Keratinocyte (primary cell): Measurements from ENCODE around the gene C1QTNF7.

Experiments used
- EZH2 ChIP-seq: IDR thresholded peaks from one replicate; pipeline ENCODE4 v1.6.1; 2012; ENCODE audit warnings: inconsistent platforms, mild to moderate bottlenecking, low read length, moderate library complexity
- TF ChIP-seq, protein P1 (sequence below), 3 experiments: IDR thresholded peaks in 1 of 3; conservative IDR thresholded peaks in 1 of 3; optimal IDR thresholded peaks in 1 of 3; 2 replicates in 2 of 3; 3 replicates in 1 of 3; pipeline versions ENCODE3 to v1.5.1; 2011; ENCODE audit warnings: low read length in 3 of 3, mild to moderate bottlenecking in 3 of 3, moderate library complexity in 2 of 3, control low read depth in 1 of 3, inconsistent platforms in 1 of 3; ENCODE audit not compliant: insufficient read depth in 2 of 3; ENCODE audit errors: extremely low read depth in 1 of 3

DNA sequence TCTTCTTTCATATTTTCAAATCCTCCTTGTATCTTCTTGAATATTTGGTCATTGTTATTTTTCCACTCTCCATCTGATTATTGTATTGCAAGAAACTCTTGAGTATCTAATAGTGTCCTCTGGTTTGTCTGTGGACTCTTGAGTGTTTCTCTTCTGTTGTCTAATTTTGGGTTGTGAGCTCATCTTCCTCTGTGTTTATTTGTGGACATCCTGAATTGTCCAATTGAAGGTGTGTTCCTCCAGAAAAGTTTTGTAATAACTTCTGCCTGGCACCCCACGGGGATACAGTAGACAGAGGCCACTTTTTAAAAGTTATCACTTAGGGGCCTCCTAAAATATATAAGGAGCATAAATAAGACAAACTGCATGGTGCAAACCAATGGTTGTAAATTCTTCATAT is 38.8 kb downstream of the C1QTNF7 start:
- TF ChIP-seq, protein P1, sequence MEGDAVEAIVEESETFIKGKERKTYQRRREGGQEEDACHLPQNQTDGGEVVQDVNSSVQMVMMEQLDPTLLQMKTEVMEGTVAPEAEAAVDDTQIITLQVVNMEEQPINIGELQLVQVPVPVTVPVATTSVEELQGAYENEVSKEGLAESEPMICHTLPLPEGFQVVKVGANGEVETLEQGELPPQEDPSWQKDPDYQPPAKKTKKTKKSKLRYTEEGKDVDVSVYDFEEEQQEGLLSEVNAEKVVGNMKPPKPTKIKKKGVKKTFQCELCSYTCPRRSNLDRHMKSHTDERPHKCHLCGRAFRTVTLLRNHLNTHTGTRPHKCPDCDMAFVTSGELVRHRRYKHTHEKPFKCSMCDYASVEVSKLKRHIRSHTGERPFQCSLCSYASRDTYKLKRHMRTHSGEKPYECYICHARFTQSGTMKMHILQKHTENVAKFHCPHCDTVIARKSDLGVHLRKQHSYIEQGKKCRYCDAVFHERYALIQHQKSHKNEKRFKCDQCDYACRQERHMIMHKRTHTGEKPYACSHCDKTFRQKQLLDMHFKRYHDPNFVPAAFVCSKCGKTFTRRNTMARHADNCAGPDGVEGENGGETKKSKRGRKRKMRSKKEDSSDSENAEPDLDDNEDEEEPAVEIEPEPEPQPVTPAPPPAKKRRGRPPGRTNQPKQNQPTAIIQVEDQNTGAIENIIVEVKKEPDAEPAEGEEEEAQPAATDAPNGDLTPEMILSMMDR (optimal IDR thresholded peaks at IDR 0.05 in 1 of 3, IDR thresholded peaks at IDR 0.05 in 1 of 3, conservative IDR thresholded peaks at IDR 0.05 in 1 of 3; ENCODE audit: extremely low read depth in 1 of 3, insufficient read depth in 2 of 3, low read length in 3 of 3): no peak
- no peak for TF ChIP-seq EZH2
